SKM-1 (cell line): ENCODE measurements around the gene FAM114A1.
"Not testable (repeated sequence)": the region's sequence is repeated elsewhere in the genome, so short reads cannot be mapped to it uniquely, and the experiment has no call there.

Experiments used
- DNase-seq: peaks from one replicate; lab custom pipeline; 2025; ENCODE audit not compliant: unreplicated experiment; lab: John Stamatoyannopoulos, UW

FAM114A1 gene

DNA sequence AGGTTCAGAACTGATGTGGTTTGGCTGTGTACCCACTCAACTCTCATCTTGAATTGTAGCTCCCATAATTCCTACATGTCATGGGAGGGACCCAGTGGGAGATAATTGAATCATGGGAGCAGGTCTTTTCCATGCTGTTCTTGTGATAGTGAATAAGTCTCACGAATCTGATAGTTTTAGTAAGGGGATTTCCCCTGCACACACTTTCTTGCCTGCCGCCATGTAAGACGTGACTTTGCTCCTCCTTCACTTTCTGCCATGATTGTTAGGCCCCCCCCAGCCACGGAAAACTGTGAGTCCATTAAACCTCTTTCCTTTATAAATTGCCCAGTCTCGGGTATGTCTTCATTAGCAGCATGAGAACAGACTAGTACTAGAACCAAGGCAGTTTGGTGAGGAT, 91.6 kb downstream of the FAM114A1 start:
- not testable (repeated sequence) for DNase-seq

DNA sequence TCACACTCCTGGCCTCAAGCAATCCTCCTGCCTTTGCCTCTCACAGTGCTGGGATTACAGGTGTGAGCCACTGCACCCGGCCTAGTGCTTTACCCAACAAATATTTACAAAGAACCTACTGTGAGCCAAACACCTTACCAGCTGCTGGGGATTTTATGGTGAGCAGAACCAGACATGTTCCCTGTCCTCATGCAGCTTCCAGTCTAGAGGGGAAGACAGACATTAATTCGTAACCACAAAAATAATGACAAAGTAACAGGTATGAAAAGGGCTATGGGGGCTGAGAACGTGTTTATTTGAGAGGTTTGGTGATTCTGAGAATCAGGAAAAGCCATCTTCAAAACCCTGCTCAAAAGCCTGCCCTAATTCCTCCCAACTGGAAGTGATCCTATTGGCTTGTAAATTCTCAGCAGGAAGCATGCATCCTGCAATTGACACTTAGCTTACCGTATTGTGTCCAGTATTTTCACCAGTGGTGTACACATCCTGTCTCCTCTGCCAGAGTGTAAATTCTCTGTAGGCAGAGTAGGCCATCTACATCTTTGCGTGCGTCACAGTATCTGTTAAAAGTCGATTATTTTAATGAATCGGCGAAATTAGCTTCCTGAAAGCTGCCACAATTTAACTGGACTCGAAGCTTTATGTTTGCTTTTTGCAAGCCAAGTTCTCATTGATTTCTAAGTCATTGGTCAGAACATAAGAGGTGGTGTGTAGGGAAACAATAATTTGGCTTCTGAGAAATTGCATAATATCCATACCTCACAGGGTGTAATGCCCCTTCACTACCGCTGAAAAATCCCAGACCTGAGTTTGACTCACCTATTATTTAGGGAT, 97.6 kb downstream of the FAM114A1 start:
- DNase-seq, result no peak

DNA sequence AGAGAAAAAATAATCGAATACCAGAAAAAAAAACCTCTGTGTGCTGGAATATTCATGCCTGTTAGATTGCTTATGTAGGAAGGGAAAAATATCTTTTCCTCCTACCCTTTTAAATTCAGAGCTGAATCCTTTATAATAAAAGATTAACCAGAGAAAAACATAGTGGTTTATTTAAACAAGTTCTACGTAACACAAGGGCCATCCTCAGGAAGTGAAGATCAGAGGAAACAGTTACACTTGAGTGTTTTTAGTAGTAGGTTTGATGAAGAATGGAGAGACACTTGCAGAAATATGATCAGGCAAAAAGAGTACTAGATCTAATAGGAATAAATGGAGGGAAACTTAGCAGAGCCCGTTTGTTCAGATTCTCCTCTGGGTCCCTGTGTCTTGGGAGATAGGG, 98.3 kb downstream of the FAM114A1 start:
- no peak for DNase-seq

DNA sequence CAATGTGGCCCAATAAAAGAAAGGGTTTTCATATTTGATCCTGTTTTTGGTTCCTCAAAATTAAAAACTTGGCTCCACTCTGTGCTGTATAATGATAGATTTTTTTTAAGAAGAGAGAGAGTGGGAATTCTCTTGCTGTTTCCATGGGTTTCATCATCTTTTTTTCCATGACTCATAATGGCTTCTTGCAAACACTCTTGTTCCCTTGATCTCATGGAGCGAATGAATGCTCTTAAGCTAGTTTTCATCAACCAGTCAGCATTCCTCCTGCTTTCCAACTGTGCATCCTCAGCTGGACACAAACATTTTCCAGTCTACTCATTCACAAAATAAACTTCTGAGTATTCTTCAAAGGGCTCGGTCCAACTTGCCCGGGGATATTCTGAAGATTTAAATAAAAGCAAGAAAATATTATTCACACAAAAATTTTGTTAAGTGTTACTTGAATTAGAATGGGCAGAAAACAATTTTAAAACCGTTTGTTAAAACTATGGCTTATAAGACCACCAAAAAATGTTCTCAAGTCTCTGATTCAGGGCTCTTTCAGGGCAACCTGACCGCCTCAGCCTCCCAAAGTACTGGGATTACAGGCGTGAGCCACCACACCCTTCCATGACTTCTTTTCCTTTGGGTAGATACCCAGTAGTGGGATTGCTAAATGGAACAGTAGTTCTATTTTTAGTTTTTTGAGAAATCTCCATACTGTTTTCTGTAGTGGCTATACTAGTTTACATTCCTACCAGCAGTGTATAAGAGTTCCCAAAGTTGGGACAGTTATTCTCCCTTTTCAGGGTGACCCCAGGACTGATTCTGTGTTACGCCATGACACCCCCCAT, 99.9 kb downstream of the FAM114A1 start:
- DNase-seq, result no peak

DNA sequence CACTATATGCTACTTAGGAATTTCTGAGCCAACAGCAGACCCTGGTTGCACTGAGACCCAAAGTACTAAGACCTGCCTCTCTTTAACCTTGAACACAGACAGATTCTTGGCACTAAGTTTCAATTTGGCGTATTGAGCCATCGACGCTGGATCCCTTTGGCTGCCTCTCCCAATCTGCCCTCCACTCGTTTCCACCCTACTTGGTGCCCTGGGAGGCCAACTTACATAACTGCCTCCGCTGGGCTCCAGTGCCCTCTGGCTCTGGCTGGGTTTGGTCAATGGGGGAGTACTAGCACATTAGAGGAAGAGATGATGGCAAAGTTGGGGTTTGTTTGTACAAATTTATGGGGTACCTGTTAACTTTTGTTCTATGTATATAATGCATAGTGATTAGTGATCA, 101.1 kb downstream of the FAM114A1 start:
- DNase-seq, result no peak

DNA sequence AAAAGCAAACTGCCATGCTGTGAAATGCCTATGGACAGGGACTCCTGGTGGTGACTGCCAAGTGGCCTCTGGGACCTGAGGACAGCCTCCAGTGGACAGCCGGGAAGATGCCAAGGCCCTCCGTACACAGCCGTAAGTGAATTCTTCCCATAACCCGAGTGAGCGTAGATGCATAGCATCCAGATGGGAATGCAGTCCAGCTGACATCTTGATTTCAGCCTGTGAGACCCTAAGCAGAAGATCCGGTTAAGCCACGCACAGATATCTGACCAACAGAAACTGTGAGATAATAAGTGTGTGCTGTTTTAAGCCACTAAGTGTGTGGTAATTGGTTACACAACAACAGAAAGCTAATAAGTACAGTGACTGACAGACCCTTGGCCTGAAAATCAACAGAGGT, 108.7 kb downstream of the FAM114A1 start:
- no peak for DNase-seq

DNA sequence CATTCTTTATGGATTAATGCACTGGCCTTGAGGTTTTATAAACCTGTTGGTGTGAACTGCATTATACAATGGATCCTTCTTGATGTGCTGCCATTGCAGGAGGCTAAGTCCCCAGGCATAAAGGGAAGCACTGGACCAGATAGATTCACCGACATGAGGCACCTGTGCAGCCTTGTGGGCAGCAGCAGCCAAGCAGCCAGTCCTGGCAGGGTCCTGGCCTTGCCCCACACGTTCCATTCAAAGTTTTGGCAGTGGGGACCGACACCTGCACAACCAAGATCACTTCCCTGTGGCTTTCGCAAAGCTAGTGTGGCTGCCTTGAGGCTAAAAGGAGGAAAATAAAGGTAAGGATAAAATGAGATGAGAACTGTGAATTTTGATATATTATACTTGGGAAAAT, 111.5 kb downstream of the FAM114A1 start:
- no peak for DNase-seq

DNA sequence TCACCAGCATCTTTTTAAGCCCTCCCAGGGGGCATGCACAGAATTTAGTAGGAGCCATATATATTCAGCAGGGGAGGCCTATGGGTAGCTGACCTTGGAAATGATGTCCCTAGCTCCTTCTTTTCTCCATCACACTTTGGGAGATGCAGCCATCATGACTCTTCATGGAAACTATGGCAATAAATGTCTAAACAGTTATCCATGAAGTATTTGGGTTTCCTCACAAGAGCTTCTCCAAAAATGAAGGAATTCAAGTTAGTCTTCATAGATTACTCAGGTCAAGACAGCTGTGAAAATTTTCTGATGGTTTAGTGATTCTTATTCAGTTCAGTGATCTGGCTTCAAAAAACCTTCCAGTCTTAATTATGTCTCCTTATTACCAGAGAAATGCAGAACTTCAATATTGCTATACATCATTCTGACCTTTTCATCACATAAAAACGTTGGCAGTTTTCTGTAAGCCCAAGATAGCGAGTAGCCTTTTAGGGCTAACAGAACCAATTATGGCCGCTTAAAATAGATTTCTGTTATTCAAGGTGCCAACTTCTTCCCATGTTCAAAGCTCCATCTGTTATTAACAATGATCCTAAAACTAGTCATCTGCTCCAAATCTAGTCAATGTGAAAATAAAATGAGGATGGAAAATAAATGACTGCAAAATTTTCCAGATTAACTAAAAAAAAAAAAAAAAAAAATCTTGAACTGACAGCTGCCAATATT, 112.1 kb downstream of the FAM114A1 start:
- DNase-seq, result no peak

DNA sequence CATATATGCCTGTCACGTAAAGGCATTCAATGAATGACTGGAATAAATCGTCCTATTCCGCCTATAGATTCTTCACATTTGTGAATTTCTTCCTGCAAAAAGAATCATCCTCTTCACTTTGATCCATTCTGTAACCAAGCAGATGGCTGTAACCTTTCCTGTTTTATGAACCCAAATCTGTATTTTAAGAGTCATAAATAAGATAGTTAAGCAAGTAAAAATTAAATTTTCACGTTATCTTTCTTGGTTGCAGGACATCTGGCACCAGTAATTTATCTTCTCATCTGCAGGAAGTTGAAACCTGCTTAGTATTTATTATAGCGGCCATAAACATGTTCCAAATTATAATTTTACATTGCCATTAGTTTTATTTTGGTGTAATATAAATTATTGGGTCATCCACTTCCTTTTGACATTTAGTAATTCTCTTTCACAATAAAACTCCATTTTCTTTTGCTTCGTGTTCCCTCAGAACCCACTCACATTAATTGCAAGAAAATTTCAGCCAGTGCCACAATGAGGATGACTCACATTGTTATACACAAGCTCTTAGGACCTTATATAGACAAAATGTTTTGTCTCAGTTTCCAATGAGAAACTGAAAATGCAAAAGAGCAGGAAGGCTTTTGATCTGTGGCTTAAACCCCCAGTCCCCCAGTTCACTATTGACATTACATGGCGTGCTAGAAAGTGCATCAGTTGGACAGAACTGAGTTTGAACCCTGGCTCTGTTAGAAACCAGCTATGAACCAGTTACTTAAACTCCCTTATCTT, 113.5 kb downstream of the FAM114A1 start:
- no peak for DNase-seq

DNA sequence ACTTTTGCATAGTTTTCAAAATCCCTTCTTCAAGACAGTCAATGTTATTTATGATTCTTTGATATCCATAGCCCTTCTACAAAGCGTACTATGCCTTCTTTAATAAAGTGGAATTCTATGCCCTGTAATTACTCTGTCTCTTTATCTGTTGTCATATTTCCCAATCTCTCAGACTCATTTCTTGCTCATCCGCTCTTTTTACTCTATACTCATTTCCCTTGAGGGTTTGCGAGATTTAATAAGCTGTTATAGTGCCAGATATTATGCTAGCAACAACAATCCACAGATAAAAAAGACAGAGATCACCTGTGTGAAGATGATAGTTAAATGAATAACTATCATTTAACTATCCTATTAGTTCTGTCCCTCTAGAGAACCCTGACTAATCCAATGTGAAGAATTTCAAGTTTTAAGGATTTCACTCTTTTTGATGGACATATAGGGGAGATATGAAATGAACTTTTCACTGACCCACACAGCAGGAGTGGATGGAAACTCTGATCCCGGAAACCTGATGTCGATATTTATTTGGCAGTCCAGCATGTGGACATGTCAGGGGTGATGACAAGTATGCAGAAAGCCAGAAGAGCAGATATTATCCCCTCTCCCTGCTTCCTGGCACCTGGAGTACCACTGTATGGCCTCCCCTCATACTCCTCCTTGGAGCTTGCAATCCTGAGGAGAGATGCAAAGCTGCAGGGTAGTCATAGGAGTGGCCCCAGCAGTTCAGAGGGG, 114.9 kb downstream of the FAM114A1 start:
- no peak for DNase-seq

DNA sequence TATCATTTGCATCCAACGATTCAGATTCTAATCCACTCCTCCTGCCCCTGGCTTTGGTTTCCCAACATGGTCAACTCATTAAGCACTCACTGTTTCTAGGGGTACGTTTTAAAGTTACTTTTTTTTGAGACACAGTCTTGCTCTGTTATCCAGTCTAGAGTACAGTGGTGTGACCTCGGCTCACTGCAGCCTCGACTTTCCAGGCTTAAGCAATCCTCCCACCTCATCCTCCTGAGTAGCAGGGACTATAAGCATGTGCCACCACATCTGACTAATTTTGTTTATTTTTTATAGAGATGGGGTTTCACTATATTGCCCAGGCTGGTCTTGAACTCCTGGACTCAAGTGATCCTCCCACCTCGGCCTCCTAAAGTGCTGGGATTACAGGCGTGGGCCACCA, 115.7 kb downstream of the FAM114A1 start:
- no peak for DNase-seq

DNA sequence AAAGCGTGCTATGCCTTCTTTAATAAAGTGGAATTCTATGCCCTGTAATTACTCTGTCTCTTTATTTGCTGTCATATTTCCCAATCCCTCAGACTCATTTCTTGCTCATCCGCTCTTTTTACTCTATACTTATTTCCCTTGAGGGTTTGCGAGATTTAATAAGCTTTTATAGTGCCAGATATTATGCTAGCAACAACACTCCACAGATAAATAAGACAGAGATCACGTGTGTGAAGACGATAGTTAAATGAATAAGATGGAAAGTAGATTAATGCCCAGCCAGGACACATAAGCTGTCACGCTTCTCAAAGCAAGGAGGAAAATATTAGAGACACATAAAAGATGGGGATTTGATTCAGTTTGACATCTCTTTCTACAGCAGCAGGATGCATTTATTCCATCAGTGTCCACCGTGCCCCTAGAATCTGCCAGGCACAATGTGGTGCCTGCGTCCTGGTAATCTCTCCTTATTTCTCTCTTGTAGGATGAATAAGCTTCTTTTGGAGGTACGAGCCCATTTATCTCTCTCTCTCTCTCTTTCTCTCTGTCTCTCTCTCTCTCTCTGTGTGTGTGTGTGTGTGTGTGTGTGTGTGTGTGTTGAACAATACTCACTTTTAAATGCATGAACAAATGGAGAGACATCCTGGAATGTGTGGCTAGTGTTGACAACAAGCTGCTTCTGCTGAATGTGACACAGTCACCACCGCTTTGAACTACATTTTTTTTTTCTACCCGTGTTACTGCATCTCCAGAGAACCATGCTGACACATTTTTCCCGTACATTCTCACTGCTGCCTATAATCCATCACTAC, 116.4 kb downstream of the FAM114A1 start:
- no peak for DNase-seq

DNA sequence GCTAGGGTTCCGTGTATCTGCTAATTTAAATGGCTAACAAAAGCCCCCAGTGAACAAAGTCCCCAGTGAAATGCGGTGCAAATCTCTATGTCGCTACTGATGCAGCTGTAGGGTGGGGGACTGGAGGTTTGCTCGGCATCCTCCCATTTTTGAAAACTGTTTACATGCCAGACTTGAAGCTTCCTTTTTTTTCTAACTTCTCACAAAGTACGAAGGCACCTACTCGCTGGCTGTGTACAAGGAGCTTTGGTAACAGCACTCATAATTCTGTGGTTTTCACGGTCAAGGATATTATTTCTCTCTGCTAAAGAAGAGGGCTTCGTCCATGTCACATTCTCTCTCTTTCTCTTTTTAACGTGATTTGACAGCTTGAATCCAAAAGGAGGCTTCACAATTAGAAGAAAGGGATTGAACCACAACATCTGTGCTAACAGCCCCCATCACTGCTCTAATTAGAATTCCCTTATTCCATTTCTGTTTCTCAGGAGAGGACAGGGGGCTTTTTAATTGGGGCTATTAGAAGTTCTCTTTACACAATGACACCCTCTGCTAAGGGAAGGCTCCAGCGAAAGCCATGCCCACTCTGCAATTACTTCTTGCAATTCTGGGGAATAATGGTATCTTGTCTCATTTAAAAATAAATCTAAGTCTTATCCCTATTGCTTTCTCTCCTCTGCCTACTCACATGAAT, 117.9 kb downstream of the FAM114A1 start:
- DNase-seq, result no peak

DNA sequence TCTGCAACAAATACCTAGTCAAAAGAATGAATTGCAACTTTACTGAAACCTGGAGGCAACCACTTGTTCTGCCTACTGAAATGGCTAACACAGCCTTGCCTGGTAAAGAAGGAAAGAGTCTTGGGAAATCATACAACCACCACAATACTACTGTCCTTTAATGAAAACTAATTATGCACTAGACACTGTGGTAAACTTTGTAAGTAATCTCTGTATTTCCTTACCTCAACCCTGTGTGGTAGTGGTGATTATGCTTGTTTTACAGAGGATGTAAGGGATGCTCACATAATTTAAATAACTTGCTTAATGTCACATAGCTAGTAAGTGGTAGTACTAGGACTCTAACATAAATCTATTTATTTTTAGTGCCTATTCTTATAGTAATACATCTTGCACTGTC, 119.9 kb downstream of the FAM114A1 start:
- no peak for DNase-seq

DNA sequence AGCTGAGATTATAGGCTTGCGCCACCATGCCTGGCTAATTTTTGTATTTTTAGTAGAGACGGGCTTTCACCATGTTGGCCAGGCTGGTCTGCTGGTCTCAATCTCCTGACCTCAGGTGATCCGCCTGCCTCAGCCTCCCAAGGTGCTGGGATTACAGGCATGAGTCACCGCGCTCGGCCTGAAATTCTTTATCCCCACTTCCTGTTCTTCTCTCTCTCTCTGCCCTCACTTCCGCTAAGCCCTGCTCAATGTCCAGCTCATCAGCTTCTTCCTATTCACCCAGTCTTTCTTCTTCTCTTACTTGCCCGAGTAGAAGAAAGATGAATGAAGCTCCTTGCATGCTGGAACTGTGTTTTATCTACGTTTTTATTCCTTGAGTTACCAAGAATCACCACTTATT, 120.7 kb downstream of the FAM114A1 start:
- not testable (repeated sequence) for DNase-seq

DNA sequence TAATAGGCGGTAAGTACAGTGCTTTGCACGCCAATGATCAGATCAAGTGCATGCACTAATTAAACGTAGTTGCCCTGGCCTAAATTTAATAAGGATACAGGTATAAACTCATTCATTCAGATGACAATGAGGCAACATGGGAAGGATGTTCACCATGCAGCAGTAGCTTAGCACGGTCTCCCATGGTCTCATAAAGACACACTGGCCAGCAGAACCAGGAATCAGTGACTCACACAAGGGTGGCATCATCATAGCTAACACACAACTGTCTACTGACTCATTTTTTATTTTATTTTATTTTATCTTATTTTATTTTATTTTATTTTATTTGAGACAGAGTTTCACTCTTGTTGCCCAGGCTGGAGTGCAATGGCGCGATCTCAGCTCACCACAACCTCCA, 121.9 kb downstream of the FAM114A1 start:
- no peak for DNase-seq

DNA sequence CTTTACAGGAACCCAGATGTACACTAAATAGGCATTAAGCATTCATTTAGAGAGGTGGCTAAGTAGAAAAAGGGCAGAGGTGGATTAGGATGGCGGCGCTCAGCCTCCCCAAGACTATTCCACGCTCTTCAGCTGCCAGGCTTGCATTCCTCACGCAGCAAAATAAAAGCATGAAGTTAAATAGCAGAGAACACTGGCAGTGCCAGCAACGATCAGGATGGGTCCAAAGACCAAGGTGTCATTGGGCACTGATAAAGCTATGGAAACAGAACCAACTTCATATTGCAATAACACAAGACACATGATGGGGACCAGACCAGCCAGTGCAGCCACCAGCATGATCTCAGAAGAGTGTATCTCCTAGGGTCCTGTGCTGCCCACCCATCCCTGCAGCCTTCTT, 122.6 kb downstream of the FAM114A1 start:
- DNase-seq, result no peak

DNA sequence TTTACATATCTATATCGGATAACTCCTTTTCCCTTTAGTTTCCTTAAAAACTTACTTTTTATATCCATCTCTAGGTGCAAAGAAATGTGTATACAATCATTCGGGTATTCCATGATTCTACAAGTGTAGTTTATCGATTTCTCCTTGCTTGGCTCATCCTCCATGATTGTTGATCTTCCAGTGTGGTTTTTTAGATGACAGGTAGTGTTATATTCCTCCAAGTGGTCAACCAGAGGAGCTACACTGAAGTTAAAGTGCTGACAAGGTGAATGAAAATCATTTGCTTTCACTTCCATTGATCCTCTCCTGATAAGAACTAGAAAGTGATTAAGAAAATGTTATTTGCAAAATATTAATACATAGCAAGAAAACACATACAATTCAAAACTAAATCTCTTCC, 126.1 kb downstream of the FAM114A1 start:
- no peak for DNase-seq

DNA sequence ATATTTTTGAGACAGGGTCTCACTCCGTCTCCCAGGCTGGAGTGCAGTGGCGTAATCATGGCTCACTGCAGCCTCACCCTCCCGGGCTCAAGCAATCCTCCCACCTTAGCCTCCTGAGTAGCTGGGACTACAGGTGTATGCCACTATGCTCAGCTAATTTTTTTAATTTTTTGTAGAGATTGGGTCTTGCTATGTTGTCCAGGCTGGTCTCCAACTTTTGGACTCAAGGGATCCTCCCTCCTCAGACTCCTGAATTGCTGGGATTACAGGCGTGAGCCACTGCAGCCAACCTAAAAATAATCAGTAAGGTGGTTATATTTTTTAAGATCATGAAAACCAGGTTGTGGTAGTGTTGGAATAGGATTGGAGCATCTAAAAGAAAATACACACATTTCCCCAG, 126.5 kb downstream of the FAM114A1 start:
- DNase-seq, result no peak
